ENCODE results near the gene KATNA1.

The KATNA1 gene

DNA sequence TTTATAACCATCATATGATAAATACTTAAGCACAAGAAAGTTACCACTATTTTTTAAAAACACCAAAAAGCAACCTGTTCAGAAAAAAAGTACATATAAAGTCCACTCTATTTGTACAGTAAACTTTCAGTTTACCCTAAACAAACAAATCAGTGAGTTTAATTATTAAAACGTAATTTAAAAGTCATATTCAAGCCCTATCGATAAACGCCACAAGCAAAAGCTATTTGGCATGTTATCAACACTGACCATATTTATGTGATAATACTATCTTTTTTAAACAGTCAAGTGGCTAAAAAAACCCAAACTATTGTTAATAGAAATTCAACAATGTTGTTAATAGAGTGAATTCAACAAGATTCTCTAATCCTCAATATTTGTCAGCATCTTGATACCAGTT lies 1.9 kb downstream of the KATNA1 start:
- H3F3A ChIP-seq (ENCODE audit: control insufficient read depth, insufficient read depth): peaks cover 4% of the 10 kb centered on the region; the same call in 1 of the 2 replicates
- H3K4me3 ChIP-seq (ENCODE audit: low read length): peak overlapping the region; percentile 96; the same call in 1 of the 2 replicates
- peaks cover 30% of the 10 kb centered on the region for H3K4me1 ChIP-seq (ENCODE audit: control insufficient read depth, low read length)
- H3K4me2 ChIP-seq (ENCODE audit: low read length): peak overlapping the region; percentile 98; the same call in 1 of the 2 replicates
- H3K9me2 ChIP-seq (replicated peaks; ENCODE audit: control insufficient read depth, low read length): no peaks in the 10 kb centered on the region
- H3K27me3 ChIP-seq (ENCODE audit: control insufficient read depth, low read length): no peaks in the 10 kb centered on the region
- peaks cover 57% of the 10 kb centered on the region for H3K79me2 ChIP-seq (ENCODE audit: control insufficient read depth, low read length)
- no peaks in the 10 kb centered on the region for H3K9me3 ChIP-seq (ENCODE audit: control insufficient read depth, insufficient read depth, low read length)
- no peak overlapping the region for H3K27ac ChIP-seq (ENCODE audit: low read depth, low read length)
- TF ChIP-seq CTCF (IDR thresholded peaks at IDR 0.05; ENCODE audit: low read depth, low read length, poor library complexity, severe bottlenecking) (no peak), EZH2phosphoT487 (IDR thresholded peaks at IDR 0.05; ENCODE audit: borderline replicate concordance, low read length) (no peak)
- H3K36me3 ChIP-seq (ENCODE audit: control insufficient read depth, low read length): peaks cover 3% of the 10 kb centered on the region; the same call in 1 of the 2 replicates
- H4K20me1 ChIP-seq (ENCODE audit: control insufficient read depth, insufficient read depth, low read depth, low read length): peaks cover 5% of the 10 kb centered on the region; the same call in 1 of the 2 replicates

DNA sequence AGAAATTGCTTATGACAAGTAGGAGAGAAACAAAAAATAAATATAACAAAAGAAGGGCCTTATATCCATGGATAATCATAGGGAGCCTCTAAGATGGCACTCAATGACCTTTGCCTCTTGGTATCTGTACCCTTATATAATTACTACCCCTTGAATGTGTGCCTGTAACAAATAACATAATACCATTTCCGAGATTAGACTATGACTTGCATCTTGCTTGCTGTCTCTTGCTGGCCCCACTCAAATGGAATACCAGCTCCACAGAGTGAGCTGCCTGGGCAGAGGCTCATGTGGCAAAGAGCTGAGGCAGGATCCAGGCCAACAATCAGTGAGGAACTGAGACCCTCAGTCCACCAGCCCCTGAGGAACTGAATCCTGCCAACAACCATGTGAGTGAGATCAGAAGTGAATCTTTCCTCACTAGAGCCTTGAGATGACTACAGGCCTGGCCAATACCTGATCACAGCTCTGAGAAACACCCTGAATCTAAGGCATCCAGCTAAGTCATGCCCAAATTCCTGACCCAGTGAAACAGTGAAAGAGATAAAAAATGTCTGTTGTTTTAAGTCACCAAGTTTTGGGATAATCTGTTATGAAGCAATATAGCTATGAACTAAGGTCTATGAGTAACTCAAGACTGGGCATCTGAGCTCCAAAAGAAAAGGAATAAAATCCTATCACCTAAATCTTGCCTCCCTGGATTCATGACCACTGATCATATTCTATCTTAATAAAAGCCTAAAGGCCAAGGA lies 5.5 kb downstream of the KATNA1 start:
- no peak overlapping the region for H3K4me3 ChIP-seq (ENCODE audit: low read length)
- H3K27me3 ChIP-seq (ENCODE audit: control insufficient read depth, low read length): no peaks in the 10 kb centered on the region
- TF ChIP-seq EZH2phosphoT487 (IDR thresholded peaks at IDR 0.05; ENCODE audit: borderline replicate concordance, low read length) (no peak), CTCF (IDR thresholded peaks at IDR 0.05; ENCODE audit: low read depth, low read length, poor library complexity, severe bottlenecking) (no peak)
- H3F3A ChIP-seq (ENCODE audit: control insufficient read depth, insufficient read depth): no peaks in the 10 kb centered on the region
- no peaks in the 10 kb centered on the region for H3K9me3 ChIP-seq (ENCODE audit: control insufficient read depth, insufficient read depth, low read length)
- H3K36me3 ChIP-seq (ENCODE audit: control insufficient read depth, low read length): no peaks in the 10 kb centered on the region
- H3K79me2 ChIP-seq (ENCODE audit: control insufficient read depth, low read length): peaks cover 56% of the 10 kb centered on the region
- peaks cover 16% of the 10 kb centered on the region for H3K4me1 ChIP-seq (ENCODE audit: control insufficient read depth, low read length)
- no peak overlapping the region for H3K4me2 ChIP-seq (ENCODE audit: low read length)
- no peak overlapping the region for H3K27ac ChIP-seq (ENCODE audit: low read depth, low read length)
- H3K9me2 ChIP-seq (replicated peaks; ENCODE audit: control insufficient read depth, low read length): no peaks in the 10 kb centered on the region
- peaks cover 5% of the 10 kb centered on the region; the same call in 1 of the 2 replicates for H4K20me1 ChIP-seq (ENCODE audit: control insufficient read depth, insufficient read depth, low read depth, low read length)

- Histone ChIP-seq H3K4me1 (ENCODE audit: control insufficient read depth, low read length) (no peaks in the 10 kb centered on the region), H3K36me3 (ENCODE audit: control insufficient read depth, low read length) (peaks cover 3% of the 10 kb centered on the region; the same call in 1 of the 2 replicates), H3K4me3 (ENCODE audit: low read length) (no peak overlapping the region), H3K27me3 (ENCODE audit: control insufficient read depth, low read length) (no peaks in the 10 kb centered on the region), H3K79me2 (ENCODE audit: control insufficient read depth, low read length) (no peaks in the 10 kb centered on the region), H3F3A (ENCODE audit: control insufficient read depth, insufficient read depth) (no peaks in the 10 kb centered on the region), H3K9me3 (ENCODE audit: control insufficient read depth, insufficient read depth, low read length) (no peaks in the 10 kb centered on the region), H3K9me2 (replicated peaks; ENCODE audit: control insufficient read depth, low read length) (no peaks in the 10 kb centered on the region), H4K20me1 (ENCODE audit: control insufficient read depth, insufficient read depth, low read depth, low read length) (no peaks in the 10 kb centered on the region), H3K27ac (ENCODE audit: low read depth, low read length) (no peak overlapping the region), H3K4me2 (ENCODE audit: low read length) (no peak overlapping the region)
- TF ChIP-seq CTCF (IDR thresholded peaks at IDR 0.05; ENCODE audit: low read depth, low read length, poor library complexity, severe bottlenecking): no peak
- TF ChIP-seq EZH2phosphoT487 (IDR thresholded peaks at IDR 0.05; ENCODE audit: borderline replicate concordance, low read length): no peak
Observed at GRCh38 chr6:149636124-149636523, 12.4 kb downstream of the KATNA1 start.
